ENCODE data around the gene BDNF.

Gene BDNF

GRCh38 chr11:27705873-27706820 is 5.9 kb upstream of the BDNF start:
- peak; percentile 66 for DNase-seq (ENCODE audit: low spot score)

- DNase-seq (ENCODE audit: low spot score): no peak
Measured at GRCh38 chr11:27703481-27703880, 3.2 kb upstream of the BDNF start.

- no peak for DNase-seq (ENCODE audit: low spot score)
Measured at GRCh38 chr11:27702811-27703210, 2.6 kb upstream of the BDNF start.

GRCh38 chr11:27701355-27702105 is 1.3 kb upstream of the BDNF start:
- DNase-seq (ENCODE audit: low spot score): peak; percentile 70

GRCh38 chr11:27699926-27700350 is 317 bp downstream of the BDNF start:
- peak; percentile 27 for DNase-seq (ENCODE audit: low spot score)

- peak; percentile 69 for DNase-seq (ENCODE audit: low spot score)
Measured at GRCh38 chr11:27699242-27699925, 871 bp downstream of the BDNF start.

GRCh38 chr11:27698872-27699241 is 1.4 kb downstream of the BDNF start:
- DNase-seq (ENCODE audit: low spot score): peak; percentile 90

GRCh38 chr11:27697679-27698275 is 2.5 kb downstream of the BDNF start:
- DNase-seq (ENCODE audit: low spot score): no peak

GRCh38 chr11:27696961-27697360 is 3.3 kb downstream of the BDNF start:
- DNase-seq (ENCODE audit: low spot score): no peak

- no peak for DNase-seq (ENCODE audit: low spot score)
Measured at GRCh38 chr11:27696115-27696514, 4.1 kb downstream of the BDNF start.

GRCh38 chr11:27694992-27695391 is 5.3 kb downstream of the BDNF start:
- no peak for DNase-seq (ENCODE audit: low spot score)

GRCh38 chr11:27693398-27693797 is 6.9 kb downstream of the BDNF start:
- DNase-seq (ENCODE audit: low spot score): no peak

GRCh38 chr11:27692781-27693180 is 7.5 kb downstream of the BDNF start:
- no peak for DNase-seq (ENCODE audit: low spot score)

- no peak for DNase-seq (ENCODE audit: low spot score)
Measured at GRCh38 chr11:27688076-27688475, 12.2 kb downstream of the BDNF start.

- DNase-seq (ENCODE audit: low spot score): no peak
Measured at GRCh38 chr11:27681664-27682063, 18.6 kb downstream of the BDNF start.

- DNase-seq (ENCODE audit: low spot score): no peak
Measured at GRCh38 chr11:27679136-27680015, 20.9 kb downstream of the BDNF start.

- no peak for DNase-seq (ENCODE audit: low spot score)
Measured at GRCh38 chr11:27678242-27678641, 22.0 kb downstream of the BDNF start.

GRCh38 chr11:27677108-27677507 is 23.1 kb downstream of the BDNF start:
- DNase-seq (ENCODE audit: low spot score): no peak

- DNase-seq (ENCODE audit: low spot score): peak; percentile 83
Measured at GRCh38 chr11:27673979-27674663, 26.1 kb downstream of the BDNF start.

- DNase-seq (ENCODE audit: low spot score): no peak
Measured at GRCh38 chr11:27672836-27673464, 27.3 kb downstream of the BDNF start.
